Measurements from ENCODE around the gene FAIM2.
"Not testable (repeated sequence)": the region's sequence is repeated elsewhere in the genome, so short reads cannot be mapped to it uniquely, and the experiment has no call there.

Gene FAIM2

DNA sequence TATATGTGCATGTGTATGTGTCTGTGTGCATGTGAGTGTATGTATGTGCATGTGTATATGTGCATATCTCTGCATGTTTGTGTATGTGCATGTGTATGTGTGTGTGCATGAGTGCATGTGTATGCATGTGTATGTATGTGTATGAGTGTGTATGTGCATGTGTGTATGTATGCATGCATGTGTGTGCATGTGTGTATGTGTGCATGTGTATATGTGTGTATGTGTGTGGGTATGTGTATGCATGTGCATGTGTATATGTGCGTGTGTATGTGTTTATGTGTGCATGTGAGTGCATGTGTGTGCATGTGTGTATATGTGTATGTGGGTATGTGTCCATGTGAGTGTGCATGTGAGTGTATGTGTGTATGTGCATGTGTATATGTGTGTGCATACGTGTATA, 24.6 kb downstream of the FAIM2 start:
- DNase-seq (ENCODE audit: low read depth in 2 of 2): not testable (repeated sequence)

DNA sequence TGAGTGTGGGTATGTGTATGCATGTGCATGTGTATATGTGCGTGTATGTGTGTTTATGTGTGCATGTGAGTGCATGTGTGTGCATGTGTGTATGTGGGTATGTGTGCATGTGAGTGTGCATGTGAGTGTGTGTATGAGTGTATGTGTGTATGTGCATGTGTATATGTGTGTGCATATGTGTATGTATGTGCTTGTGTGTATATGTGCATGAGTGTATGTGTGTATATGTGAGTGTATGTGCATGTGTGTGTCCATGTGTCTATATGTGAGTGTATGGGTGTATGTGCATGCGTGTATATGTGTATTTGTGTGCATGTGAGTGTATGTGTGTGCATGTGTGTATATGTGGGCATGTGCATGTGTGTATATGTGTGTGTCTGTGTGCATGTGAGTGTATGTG, 25.7 kb downstream of the FAIM2 start:
- DNase-seq (ENCODE audit: low read depth in 2 of 2): no peak

- no peak for DNase-seq (ENCODE audit: low read depth in 2 of 2)
Observed at GRCh38 chr12:49877066-49877465, 26.6 kb downstream of the FAIM2 start.

DNA sequence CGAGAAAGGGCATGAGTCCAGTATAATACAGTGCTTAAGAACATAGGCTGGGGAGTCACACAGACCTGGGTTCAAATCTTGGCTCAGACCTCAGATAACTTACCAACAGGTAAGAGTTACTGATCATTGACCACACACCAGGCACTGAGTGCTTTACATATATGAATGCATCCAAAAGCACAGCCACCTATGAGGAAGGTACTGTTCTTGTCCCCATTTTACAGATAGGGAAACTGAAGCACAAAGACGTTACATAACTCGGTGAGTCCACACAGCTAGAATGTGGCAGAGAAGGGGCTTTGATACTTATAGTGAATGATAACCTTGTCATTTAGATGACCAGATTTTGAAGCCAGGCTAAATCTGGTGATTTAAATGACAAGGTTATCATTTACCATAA, 27.6 kb downstream of the FAIM2 start:
- no peak for DNase-seq (ENCODE audit: low read depth in 2 of 2)

- DNase-seq (ENCODE audit: low read depth in 2 of 2): no peak
Observed at GRCh38 chr12:49875115-49875720, 28.5 kb downstream of the FAIM2 start.

- DNase-seq (ENCODE audit: low read depth in 2 of 2): no peak
Observed at GRCh38 chr12:49874142-49874897, 29.4 kb downstream of the FAIM2 start.

GRCh38 chr12:49873361-49873934, 30.3 kb downstream of the FAIM2 start:
- DNase-seq (ENCODE audit: low read depth in 2 of 2): no peak

- no peak for DNase-seq (ENCODE audit: low read depth in 2 of 2)
Observed at GRCh38 chr12:49872781-49873181, 30.9 kb downstream of the FAIM2 start.

- DNase-seq (ENCODE audit: low read depth in 2 of 2): no peak
Observed at GRCh38 chr12:49872381-49872780, 31.3 kb downstream of the FAIM2 start.

- DNase-seq (ENCODE audit: low read depth in 2 of 2): not testable (repeated sequence)
Observed at GRCh38 chr12:49871811-49872251, 31.9 kb downstream of the FAIM2 start.

DNA sequence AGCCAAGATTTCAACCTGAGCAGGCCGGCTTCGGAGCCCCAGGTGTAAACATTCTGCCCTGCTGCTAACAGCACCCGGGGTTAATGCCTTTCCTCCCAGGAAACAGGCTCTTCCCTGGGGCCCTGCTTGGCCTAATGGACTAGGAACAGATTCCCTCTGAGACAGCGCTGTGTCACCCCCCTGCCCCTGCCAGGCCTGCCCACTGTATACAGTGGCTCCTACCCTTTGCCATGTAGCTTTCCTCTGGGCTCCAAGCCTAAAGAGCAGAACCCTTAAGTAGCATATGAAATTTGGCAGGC, 32.5 kb downstream of the FAIM2 start:
- no peak for DNase-seq (ENCODE audit: low read depth in 2 of 2)

- DNase-seq (ENCODE audit: low read depth in 2 of 2): no peak
Observed at GRCh38 chr12:49870501-49871262, 33.0 kb downstream of the FAIM2 start.

DNA sequence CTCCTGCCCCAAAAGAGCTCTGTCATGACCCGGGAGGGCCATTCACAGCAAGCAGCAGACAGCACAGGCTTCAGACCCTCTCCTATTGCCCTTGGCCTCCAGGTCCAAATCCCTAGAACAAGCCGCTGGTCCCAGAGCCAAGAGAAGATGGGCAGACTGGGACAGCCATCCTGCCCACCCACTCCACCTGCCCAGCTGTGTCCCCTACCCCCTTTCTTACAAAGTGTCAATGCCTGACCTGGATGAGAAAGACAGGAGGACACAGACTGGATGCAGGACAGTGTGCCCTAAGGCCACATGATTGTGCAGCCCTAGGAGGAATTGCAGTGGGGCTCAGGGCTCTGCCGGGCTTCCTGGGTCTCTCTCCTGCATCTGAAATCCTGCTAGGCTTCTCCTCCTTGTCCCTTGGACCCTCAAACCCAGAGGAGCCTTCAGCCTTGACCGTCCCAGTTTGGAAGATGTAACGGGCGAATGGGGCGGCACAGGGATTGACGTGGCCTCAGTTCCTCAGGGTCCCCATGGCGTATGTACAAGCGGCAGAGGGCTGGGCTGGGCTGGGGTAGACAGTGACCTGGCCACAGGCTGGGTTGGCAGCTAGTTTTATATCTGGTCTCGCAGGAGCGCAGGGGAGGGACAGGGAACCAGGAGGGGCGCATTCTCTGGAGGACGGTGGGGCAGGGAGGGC, 33.7 kb downstream of the FAIM2 start:
- DNase-seq (ENCODE audit: low read depth in 2 of 2): no peak

DNA sequence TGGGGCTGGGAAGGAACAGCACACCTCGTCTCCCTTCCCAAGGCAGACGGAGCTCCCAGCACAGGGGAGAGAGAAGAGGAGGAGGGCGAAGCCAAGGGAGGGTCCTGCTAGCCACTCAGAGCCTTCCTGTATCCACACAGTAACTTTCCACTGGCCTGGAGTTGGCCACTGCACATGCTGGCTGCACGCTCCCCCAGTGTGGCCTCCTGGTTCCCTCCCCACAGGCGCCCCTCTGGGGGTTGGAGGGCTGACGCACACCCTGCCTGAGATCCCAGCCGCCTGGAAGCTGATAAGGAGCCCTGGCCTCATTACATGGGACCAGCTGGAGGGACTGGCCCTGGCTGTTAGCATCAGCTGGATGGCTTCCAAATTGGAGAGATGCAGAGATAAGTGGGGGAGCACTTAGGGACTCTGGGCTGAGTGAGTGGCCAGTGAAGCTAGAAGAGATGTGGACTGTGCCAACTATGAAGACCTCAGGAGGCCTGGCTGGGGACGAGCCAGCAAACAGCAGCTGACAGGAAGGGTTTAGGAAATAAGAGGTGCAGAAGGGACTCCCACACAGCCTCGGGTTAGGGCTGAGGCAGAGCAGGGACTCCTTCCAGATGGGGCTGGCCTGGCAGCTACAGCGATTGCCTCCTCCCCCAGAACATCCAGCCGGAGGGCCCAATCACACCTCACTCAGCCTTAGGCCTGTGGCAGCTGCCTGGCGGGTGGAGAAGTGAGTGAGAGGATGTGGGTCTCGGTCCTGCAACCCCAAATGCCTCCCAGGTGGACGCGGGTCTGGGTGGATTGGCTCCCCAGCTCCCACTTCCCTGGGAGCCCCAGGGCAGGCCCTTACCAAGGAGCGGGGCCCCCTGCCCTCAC, 34.5 kb downstream of the FAIM2 start:
- no peak for DNase-seq (ENCODE audit: low read depth in 2 of 2)

DNA sequence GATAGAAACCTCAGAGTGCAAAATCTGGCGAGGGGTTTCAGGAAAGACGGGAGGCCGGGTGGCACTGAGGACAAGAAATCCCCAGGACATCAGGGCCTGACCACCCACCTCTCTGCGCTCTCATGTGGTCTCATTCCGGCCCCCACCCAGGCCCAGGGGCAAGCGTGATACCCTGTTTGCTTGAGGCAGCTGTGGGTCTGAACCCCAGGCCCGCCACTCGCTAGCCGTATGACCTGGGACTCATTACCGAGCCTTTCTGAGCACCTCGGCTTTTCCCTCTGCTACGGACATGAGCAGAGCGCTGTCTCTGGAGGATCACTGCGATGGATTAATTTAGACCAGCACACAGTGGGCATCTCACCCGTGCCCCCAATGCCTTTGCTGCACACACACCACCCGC, 35.3 kb downstream of the FAIM2 start:
- DNase-seq (ENCODE audit: low read depth in 2 of 2): no peak

GRCh38 chr12:49867570-49868341, 35.9 kb downstream of the FAIM2 start:
- no peak for DNase-seq (ENCODE audit: low read depth in 2 of 2)

DNA sequence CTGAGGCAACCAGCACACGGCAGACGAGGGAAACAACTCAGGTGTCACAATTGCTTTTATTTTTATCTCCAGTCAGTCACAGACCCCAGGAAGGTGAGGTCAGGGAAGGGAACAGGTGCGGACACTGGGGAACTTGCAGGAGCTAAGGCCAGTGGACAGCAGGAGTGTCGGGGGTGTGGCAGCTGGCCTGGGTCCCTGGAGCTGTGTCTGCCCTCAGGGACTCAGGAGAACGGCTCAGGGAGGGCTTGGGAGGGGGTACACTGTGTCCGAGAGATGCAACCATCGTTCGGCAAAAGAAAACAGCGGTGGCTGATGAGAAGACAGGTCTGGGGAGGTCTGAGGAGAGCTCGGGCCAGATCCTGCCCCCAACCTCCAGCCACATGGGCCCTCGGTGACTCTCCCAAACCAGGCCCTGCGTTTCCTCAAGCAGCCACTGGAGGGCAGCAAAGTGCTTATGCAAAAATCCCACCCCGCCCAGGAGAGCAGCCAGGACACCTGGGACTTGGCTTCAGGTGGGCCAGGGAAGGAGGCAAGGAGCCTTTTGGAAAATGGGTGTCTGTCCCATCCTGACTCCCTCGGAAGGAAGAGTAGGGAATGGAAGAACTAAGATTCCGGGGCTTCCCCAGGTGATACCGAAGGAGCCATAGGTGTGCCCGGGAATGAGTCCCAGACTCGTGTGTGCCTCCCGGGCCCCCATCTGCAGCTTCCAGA, 36.7 kb downstream of the FAIM2 start:
- DNase-seq (ENCODE audit: low read depth in 2 of 2): peak; percentile 45 to 55

DNA sequence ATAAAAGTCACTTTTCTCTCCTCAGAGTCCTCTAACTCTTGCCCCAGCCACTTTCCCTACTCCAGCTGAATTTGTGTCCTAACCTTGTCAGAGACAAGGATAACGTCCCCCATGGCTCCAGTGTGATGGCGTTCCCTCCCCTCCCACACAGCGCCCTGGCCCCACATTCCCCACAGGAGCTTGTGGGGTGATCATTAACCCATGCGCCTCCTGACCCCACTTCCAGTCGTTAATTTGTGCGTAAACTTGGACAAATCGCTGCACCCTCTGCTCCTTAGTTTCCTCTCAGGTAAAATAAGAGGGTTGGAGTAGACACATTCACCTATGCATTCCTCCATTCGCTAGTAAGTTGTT, 37.9 kb downstream of the FAIM2 start:
- no peak for DNase-seq (ENCODE audit: low read depth in 2 of 2)

GRCh38 chr12:49865109-49865781, 38.5 kb downstream of the FAIM2 start:
- DNase-seq (ENCODE audit: low read depth in 2 of 2): no peak
